ENCODE results near the gene BBX.
"Not testable (repeated sequence)": the region's sequence is repeated elsewhere in the genome, so short reads cannot be mapped to it uniquely, and the experiment has no call there.

Gene BBX

GRCh38 chr3:107810171-107811071 lies 287.7 kb downstream of the BBX start:
- no peak for DNase-seq

- DNase-seq: no peak
These were observed 290.3 kb downstream of the BBX start for GRCh38 chr3:107813026-107813425.

- no peak for DNase-seq
These were observed 293.3 kb downstream of the BBX start for GRCh38 chr3:107816107-107816506.

GRCh38 chr3:107817076-107817475 lies 294.3 kb downstream of the BBX start:
- DNase-seq: no peak

- DNase-seq: no peak
These were observed 295.3 kb downstream of the BBX start for GRCh38 chr3:107818025-107818424.

- DNase-seq: no peak
These were observed 296.9 kb downstream of the BBX start for GRCh38 chr3:107819656-107820055.

- no peak for DNase-seq
These were observed 299.5 kb downstream of the BBX start for GRCh38 chr3:107822308-107822707.

- no peak for DNase-seq
These were observed 302.1 kb downstream of the BBX start for GRCh38 chr3:107824822-107825371.

GRCh38 chr3:107825556-107825955 lies 302.8 kb downstream of the BBX start:
- DNase-seq: no peak

- no peak for DNase-seq
These were observed 304.0 kb downstream of the BBX start for GRCh38 chr3:107826727-107827126.

- no peak for DNase-seq
These were observed 306.4 kb downstream of the BBX start for GRCh38 chr3:107829185-107829584.

- DNase-seq: no peak
These were observed 308.8 kb downstream of the BBX start for GRCh38 chr3:107831590-107831989.

GRCh38 chr3:107833043-107833442 lies 310.3 kb downstream of the BBX start:
- no peak for DNase-seq

- DNase-seq: no peak
These were observed 311.1 kb downstream of the BBX start for GRCh38 chr3:107833722-107834416.

- DNase-seq: not testable (repeated sequence)
These were observed 312.2 kb downstream of the BBX start for GRCh38 chr3:107835001-107835400.

GRCh38 chr3:107837895-107838612 lies 315.3 kb downstream of the BBX start:
- DNase-seq: peak; percentile 2

- DNase-seq: no peak
These were observed 319.1 kb downstream of the BBX start for GRCh38 chr3:107841831-107842230.

GRCh38 chr3:107842940-107843339 lies 320.2 kb downstream of the BBX start:
- no peak for DNase-seq

GRCh38 chr3:107845380-107846278 lies 322.9 kb downstream of the BBX start:
- no peak for DNase-seq

GRCh38 chr3:107846279-107846852 lies 323.6 kb downstream of the BBX start:
- peak; percentile 54 for DNase-seq

GRCh38 chr3:107847791-107848190 lies 325.0 kb downstream of the BBX start:
- no peak for DNase-seq

Measured in stimulated activated CD4-positive, alpha-beta T cell treated with anti-CD3 and anti-CD28 coated beads, Interleukin-15, amount 100 ng/mL, for 24 hours (primary cell).